Measurements from ENCODE around the gene AP1G1. TPM values are rescaled to one million over a fixed set of nuclear protein-coding genes. Genes with fewer than 3 reads are reported as not detected.
"Not testable (repeated sequence)": the region's sequence is repeated elsewhere in the genome, so short reads cannot be mapped to it uniquely, and the experiment has no call there.

AP1G1 gene
- total RNA-seq = 119 TPM

- DNase-seq = peak; percentile 94
Measured at GRCh38 chr16:71808593-71809459, at the start of gene AP1G1. Gene AP1G1, minus strand, starts transcription at chr16:71808834. Its CDS starts 19,355 bp downstream, at chr16:71789479.

- DNase-seq = no peak
Measured at GRCh38 chr16:71855937-71856662, 47.5 kb upstream of the AP1G1 start.

DNA sequence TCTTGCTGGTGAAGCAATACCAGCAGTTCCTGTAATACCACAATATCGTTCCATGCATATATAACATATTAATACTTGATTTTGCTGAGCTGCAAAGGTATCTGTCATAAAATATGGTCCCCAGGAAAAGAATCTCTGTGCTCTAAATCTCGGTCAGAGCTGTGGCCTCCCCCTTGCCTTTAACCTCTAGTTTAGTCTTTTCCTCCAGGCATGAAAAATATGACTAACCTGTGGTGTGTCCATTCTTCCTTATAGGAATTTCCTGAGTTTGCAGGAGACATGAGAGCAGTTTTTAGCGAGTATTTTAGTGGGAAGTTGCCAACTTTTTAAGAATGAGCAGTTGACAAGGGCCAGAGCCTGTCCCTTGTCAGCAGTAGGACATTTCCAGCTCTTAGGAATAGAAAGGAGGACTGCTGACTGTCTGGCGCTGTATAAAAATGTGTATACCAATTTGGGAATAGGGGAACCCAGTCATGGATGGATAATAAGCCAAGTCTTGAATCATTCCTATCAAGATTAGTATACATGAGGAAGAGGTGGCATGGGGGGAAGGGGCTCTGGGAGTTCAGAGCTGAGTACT is 45.8 kb upstream of the AP1G1 start:
- no peak for DNase-seq

DNA sequence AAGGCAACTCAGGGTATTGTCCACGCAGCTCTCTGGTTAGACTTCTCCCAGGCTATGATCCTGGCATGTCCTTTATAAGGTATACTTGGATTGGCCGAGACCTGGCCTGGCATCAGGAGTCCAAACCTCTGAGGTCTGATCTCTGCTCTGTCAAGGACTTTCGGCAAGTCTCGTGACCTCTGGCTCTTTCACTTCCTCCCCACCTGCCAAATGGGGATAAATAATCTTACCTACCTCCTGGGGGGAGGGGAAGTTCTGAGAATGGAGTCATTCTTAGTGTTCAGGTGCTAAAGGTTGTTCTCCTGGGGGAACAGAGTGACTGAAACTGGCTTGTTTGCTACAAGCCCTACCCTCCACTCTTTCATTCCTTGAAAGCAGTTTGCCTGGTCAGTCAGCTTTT is 44.8 kb upstream of the AP1G1 start:
- DNase-seq = no peak

- no peak for DNase-seq
Measured at GRCh38 chr16:71852561-71852960, 43.9 kb upstream of the AP1G1 start.

DNA sequence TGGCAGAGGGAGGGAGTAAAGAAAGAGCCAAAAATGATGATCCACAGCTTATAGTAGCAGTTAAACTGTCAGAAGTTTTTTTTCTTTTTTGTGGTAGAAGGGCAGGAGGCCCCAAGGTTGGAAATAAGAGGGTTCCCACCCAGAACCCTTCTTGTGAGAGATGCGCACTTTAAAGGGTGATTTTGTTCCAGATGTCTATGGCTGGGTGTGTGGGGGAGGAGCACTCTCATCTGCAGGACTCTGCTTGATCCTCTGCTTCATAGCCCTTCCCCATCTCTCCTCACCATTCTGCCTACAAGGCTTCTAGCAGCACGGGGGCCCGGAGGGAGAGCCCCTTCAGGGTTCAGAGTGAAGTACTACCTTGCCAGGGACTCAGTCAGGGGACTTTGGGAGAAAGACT is 43.5 kb upstream of the AP1G1 start:
- DNase-seq = no peak

DNA sequence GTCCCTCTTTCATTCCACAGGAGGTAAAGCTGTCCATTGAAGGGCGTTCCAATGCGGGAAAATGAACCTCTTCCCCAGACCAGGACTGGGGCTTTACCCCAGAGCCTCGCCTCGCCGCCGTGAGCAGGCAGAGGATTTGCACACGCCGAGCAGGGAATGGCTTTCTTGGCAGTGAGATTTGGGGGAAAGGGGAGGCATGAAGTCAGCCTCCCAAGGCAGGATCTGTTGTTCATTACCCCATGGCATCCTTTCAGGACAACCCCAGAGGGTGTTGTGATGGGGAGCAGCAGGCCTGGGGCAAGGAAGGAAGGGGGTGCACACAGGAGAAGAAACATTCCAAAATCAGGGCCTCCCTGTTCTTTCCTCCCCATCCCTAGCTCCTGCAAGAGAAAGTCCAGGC is 43.1 kb upstream of the AP1G1 start:
- DNase-seq = no peak

DNA sequence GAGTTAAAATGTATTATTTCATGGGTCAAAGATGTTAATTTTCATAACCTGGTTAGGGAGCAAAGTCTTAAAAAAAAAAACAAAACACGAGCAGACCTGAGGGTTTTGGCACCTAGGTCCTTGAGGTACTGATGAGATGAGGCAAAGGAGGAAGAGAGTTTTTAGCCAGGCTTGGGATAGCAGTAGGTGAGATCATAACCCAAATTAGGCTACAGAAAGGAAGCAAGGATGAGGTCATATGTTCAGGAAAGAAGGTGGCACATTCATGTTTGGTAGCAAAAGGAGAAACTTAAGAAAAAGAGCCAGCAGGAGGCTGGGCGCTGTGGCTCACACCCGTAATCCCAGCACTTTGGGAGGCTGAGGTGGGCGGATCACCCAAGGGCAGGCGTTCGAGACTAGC is 40.0 kb upstream of the AP1G1 start:
- no peak for DNase-seq

GRCh38 chr16:71847096-71847495 is 38.5 kb upstream of the AP1G1 start:
- no peak for DNase-seq

GRCh38 chr16:71846431-71846830 is 37.8 kb upstream of the AP1G1 start:
- DNase-seq = no peak

GRCh38 chr16:71845639-71846430 is 37.2 kb upstream of the AP1G1 start, which contains the start of gene ATXN1L:
Gene ATXN1L, plus strand, starts transcription at chr16:71845976. Its CDS starts 3,765 bp downstream, at chr16:71849741.
- peak; percentile 83 for DNase-seq

- DNase-seq = no peak
Measured at GRCh38 chr16:71843572-71843971, 34.9 kb upstream of the AP1G1 start.

DNA sequence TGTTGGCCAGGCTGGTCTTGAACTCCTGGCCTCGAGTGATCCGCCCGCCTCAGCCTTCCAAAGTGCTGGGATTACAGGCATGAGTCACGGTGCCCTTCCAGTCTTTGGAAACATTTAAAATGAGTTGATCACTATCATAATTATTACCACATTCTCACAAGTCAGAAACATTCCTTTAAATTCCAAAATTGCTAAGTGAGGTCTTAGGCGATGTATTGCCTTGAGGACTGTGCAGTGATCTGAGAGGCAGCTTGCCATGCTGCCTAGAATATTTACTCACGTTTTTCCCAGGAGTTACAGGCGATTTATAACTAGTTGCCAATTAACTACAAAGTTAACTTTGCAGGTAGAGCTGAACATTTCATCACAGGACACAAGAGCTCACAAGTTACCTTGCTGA is 31.4 kb upstream of the AP1G1 start:
- DNase-seq = no peak

- DNase-seq = no peak
Measured at GRCh38 chr16:71837150-71837549, 28.5 kb upstream of the AP1G1 start.

GRCh38 chr16:71834291-71834690 is 25.7 kb upstream of the AP1G1 start:
- DNase-seq = no peak

DNA sequence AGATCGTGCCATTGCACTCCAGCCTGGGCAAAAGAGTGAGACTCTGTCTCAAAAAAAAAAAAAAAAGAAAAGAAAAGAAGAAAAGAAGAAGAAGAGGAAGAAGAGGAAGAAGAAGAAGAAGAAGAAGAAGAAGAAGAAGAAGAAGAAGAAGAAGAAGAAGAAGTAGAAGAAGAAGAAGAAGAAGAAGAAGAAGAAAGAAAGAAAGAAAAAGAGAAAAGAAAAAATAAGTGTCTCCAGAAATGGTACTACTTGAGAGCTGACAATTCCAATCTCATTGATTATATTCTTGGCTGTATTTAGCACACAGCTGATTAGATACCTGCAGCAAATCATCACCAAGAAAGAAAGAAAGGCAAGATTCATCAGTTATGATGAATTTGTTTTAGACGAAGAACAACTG is 23.5 kb upstream of the AP1G1 start:
- DNase-seq = not testable (repeated sequence)

DNA sequence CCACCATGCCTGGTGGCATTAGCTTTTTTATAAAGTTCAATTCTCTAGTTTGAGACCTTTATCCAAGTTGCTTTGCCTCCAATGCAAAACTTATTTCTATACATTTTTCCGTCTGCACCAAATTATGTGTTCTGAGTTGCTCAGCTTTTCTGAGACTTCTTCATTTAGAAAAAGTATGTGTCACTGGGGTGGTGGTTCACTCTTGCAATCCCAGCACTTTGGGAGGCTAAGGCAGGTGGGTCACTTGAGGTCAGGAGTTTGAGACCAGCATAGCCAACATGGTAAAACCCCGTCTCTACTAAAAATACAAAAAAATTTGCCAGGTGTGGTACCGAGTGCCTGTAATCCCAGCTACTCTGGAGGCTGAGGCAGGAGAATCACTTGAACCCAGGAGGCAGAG is 23.1 kb upstream of the AP1G1 start:
- DNase-seq = not testable (repeated sequence)

- DNase-seq = no peak
Measured at GRCh38 chr16:71830359-71830758, 21.7 kb upstream of the AP1G1 start.

DNA sequence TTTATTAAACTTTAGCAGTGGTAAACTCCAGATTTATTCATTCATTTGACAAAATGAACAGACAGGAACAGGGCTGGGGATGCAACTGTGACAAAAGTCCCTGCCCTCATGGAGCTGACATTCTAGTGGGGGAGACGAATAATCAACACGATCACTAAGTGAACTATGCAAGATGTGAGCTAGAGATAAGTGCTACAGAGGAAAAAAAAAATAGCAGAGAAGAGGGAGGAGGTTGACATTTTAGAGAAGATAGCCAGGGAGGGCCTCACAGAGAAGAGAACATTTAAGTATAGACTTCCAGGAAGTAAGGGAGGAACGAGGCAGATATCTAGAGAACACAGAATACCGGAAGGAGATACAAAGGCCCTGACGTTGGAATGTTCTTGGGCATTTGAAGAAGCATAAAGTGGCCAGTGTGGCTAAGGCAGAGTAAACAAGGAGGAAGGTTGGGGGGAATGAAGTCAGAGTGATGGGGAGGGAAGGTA is 17.9 kb upstream of the AP1G1 start:
- DNase-seq = no peak

GRCh38 chr16:71817155-71817500 is 8.5 kb upstream of the AP1G1 start:
- DNase-seq = not testable (repeated sequence)

DNA sequence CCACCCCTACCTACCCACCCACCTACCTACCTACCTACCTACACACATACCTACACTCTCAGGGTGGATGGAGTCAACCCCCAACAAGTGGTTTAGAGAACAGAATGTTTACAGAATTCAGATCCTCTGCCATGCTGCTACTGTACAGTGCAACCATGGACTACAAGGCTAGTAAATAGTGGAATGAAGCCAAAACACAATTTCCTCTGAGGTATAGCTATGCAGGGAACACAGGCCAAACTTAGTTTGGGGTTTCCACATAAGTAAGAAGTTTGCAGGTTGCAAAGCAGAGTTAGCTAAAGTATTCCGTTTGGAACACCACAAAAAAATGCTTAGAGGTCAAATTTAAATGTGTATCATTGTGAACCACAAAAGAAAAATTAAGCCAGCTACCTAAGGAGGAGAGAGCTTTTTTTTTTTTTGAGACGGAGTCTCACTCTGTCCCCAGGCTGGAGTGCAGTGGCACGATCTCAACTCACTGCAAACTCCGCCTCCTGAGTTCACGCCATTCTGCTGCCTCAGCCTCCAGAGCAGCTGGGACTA is 2.7 kb upstream of the AP1G1 start:
- no peak for DNase-seq

- not testable (repeated sequence) for DNase-seq
Measured at GRCh38 chr16:71810155-71810530, 1.5 kb upstream of the AP1G1 start.
